Mesenchymal stem cell (in vitro differentiated cells and primary cell): ENCODE data around the gene PRKCB.

Source experiments
- DNase-seq: peaks from one replicate; pipeline ENCODE4 v3.0.0-alpha.2; 2013
- H2AFZ ChIP-seq: one replicate; pipeline ENCODE4 v1.6.1; 2013; ENCODE audit warnings: low read depth, mild to moderate bottlenecking, control low read depth, inconsistent platforms, low read length, moderate library complexity
- H2AK5ac ChIP-seq: 2 replicates; pipeline ENCODE4 v1.6.1; 2013; ENCODE audit warnings: low read length, moderate library complexity, mild to moderate bottlenecking, inconsistent platforms; ENCODE audit not compliant: severe bottlenecking
- H2BK120ac ChIP-seq: one replicate; pipeline ENCODE4 v1.6.1; 2013; ENCODE audit warnings: low read depth, mild to moderate bottlenecking, inconsistent platforms, low read length, moderate library complexity
- H2BK12ac ChIP-seq, 2 experiments: one replicate each; pipeline ENCODE4 v1.6.1; 2013; ENCODE audit warnings: inconsistent platforms in 2 of 2, low read length in 2 of 2, mild to moderate bottlenecking in 2 of 2, moderate library complexity in 2 of 2, control low read depth in 1 of 2
- H2BK15ac ChIP-seq: one replicate; pipeline ENCODE4 v1.6.1; 2013; ENCODE audit warnings: mild to moderate bottlenecking, low read depth, inconsistent platforms; ENCODE audit not compliant: poor library complexity, severe bottlenecking
- H2BK5ac ChIP-seq: 2 replicates; pipeline ENCODE4 v1.6.1; 2013; ENCODE audit warnings: low read depth, mild to moderate bottlenecking, low read length, control low read depth, inconsistent platforms; ENCODE audit not compliant: poor library complexity, severe bottlenecking
- H3K14ac ChIP-seq, 2 experiments: one replicate each; pipeline ENCODE4 v1.6.1; 2013; ENCODE audit warnings: inconsistent platforms in 2 of 2, low read length in 2 of 2, control low read depth in 1 of 2, mild to moderate bottlenecking in 1 of 2, moderate library complexity in 1 of 2
- H3K18ac ChIP-seq, 2 experiments: one replicate each; pipeline ENCODE4 v1.6.1; 2013; ENCODE audit warnings: inconsistent platforms in 2 of 2, low read length in 2 of 2, control low read depth in 1 of 2, low read depth in 1 of 2, mild to moderate bottlenecking in 1 of 2
- H3K23ac ChIP-seq, 2 experiments: one replicate each; pipeline ENCODE4 v1.6.1; 2013; ENCODE audit warnings: inconsistent platforms in 2 of 2, low read length in 2 of 2, mild to moderate bottlenecking in 2 of 2, moderate library complexity in 2 of 2, control low read depth in 1 of 2
- H3K27ac ChIP-seq: 2 replicates; pipeline ENCODE4 v1.5.1; 2013; ENCODE audit warnings: mild to moderate bottlenecking, moderate library complexity, low read length, control low read depth, inconsistent platforms; ENCODE audit not compliant: poor library complexity, severe bottlenecking
- H3K27me3 ChIP-seq, 2 experiments: 2 replicates each; pipeline versions ENCODE4 v1.6.1 to v1.7.0; 2013; ENCODE audit warnings: low read length in 2 of 2, mild to moderate bottlenecking in 2 of 2, moderate library complexity in 2 of 2, control low read depth in 1 of 2, inconsistent platforms in 1 of 2; ENCODE audit not compliant: control insufficient read depth in 1 of 2, insufficient read depth in 1 of 2
- H3K36me3 ChIP-seq, 2 experiments: 2 replicates each; pipeline versions ENCODE4 v1.6.1 to v1.7.0; 2013; ENCODE audit warnings: low read length in 2 of 2, control low read depth in 1 of 2, inconsistent platforms in 1 of 2, low read depth in 1 of 2, mild to moderate bottlenecking in 1 of 2; ENCODE audit not compliant: insufficient read depth in 2 of 2, control insufficient read depth in 1 of 2
- H3K4ac ChIP-seq, 2 experiments: one replicate each; pipeline ENCODE4 v1.6.1; 2013; ENCODE audit warnings: inconsistent platforms in 2 of 2, low read length in 2 of 2, mild to moderate bottlenecking in 2 of 2, moderate library complexity in 2 of 2, control low read depth in 1 of 2, low read depth in 1 of 2
- H3K4me1 ChIP-seq: 2 replicates; pipeline ENCODE4 v1.6.1; 2013; ENCODE audit warnings: low read depth, low read length, control low read depth; ENCODE audit not compliant: control insufficient read depth, insufficient read depth
- H3K4me2 ChIP-seq: 2 replicates; pipeline ENCODE4 v1.6.1; 2013; ENCODE audit warnings: low read length, mild to moderate bottlenecking, inconsistent platforms; ENCODE audit not compliant: poor library complexity, severe bottlenecking
- H3K4me3 ChIP-seq, 2 experiments: 2 replicates each; pipeline versions ENCODE4 v1.5.1 to v1.7.0; 2013; ENCODE audit warnings: low read length in 2 of 2, mild to moderate bottlenecking in 2 of 2, control low read depth in 1 of 2, low read depth in 1 of 2; ENCODE audit not compliant: insufficient read depth in 1 of 2
- H3K79me1 ChIP-seq: replicated peaks from 2 replicates; pipeline ENCODE4 v1.6.1; 2013; ENCODE audit warnings: mild to moderate bottlenecking, control low read depth, low read length, inconsistent platforms; ENCODE audit not compliant: poor library complexity, severe bottlenecking
- H3K9ac ChIP-seq: 2 replicates; pipeline ENCODE4 v1.7.0; 2013; ENCODE audit warnings: mild to moderate bottlenecking, low read length, moderate library complexity
- H3K9me3 ChIP-seq: 2 replicates; pipeline ENCODE4 v1.7.0; 2013; ENCODE audit warnings: mild to moderate bottlenecking, low read length; ENCODE audit not compliant: control insufficient read depth
- H4K8ac ChIP-seq: one replicate; pipeline ENCODE4 v1.6.1; 2013; ENCODE audit warnings: inconsistent platforms, mild to moderate bottlenecking, low read length, moderate library complexity
- H4K91ac ChIP-seq: one replicate; pipeline ENCODE4 v1.6.1; 2013; ENCODE audit warnings: mild to moderate bottlenecking, low read length, inconsistent platforms
- WGBS: methylation state at CpG from one replicate; pipeline ENCODE4 v1.1.7; 2013; ENCODE audit warnings: mixed read lengths; 5-methylcytosine and 5-hydroxymethylcytosine counted together

Gene PRKCB

GRCh38 chr16:24138575-24138974 lies 302.8 kb downstream of the PRKCB start:
- Histone ChIP-seq H3K18ac (no peak overlapping the region), H3K4me2 (no peak overlapping the region), H2BK12ac (no peak overlapping the region), H4K91ac (no peak overlapping the region), H3K79me1 (no peaks in the 10 kb centered on the region), H3K9ac (no peak overlapping the region), H2BK15ac (no peak overlapping the region), H3K9me3 (no peaks in the 10 kb centered on the region), H2BK5ac (no peak overlapping the region), H2BK120ac (no peak overlapping the region), H3K4me1 (no peaks in the 10 kb centered on the region), H3K4me3 (no peak overlapping the region), H3K36me3 (no peaks in the 10 kb centered on the region), H2AFZ (no peak overlapping the region), H3K23ac (no peak overlapping the region), H3K27ac (no peak overlapping the region), H4K8ac (no peak overlapping the region), H2AK5ac (no peak overlapping the region), H3K27me3 (no peaks in the 10 kb centered on the region), H3K4ac (no peak overlapping the region), H3K14ac (no peak overlapping the region)
- WGBS, result no CpG with 5 or more reads among the region's 2 CpGs
- no peak for DNase-seq

- no peak overlapping the region for H2BK5ac ChIP-seq
- H3K36me3 ChIP-seq, result no peaks in the 10 kb centered on the region
- no peak overlapping the region for H3K23ac ChIP-seq
- H3K79me1 ChIP-seq, result no peaks in the 10 kb centered on the region
- WGBS, result 24% methylated on average over 2 of the region's 3 CpGs
- H3K27ac ChIP-seq, result no peak overlapping the region
- H3K18ac ChIP-seq, result no peak overlapping the region
- no peak overlapping the region for H3K4me3 ChIP-seq
- no peak overlapping the region for H3K4ac ChIP-seq
- H2AK5ac ChIP-seq, result no peak overlapping the region
- no peak for DNase-seq
- H4K8ac ChIP-seq, result no peak overlapping the region
- H2BK120ac ChIP-seq, result no peak overlapping the region
- no peak overlapping the region for H3K4me2 ChIP-seq
- no peak overlapping the region for H2BK15ac ChIP-seq
- no peaks in the 10 kb centered on the region for H3K4me1 ChIP-seq
- no peak overlapping the region for H2BK12ac ChIP-seq
- H4K91ac ChIP-seq, result no peak overlapping the region
- no peak overlapping the region for H3K9ac ChIP-seq
- no peak overlapping the region for H3K14ac ChIP-seq
- H2AFZ ChIP-seq, result no peak overlapping the region
- H3K27me3 ChIP-seq, result no peaks in the 10 kb centered on the region
- H3K9me3 ChIP-seq, result no peaks in the 10 kb centered on the region
Observed at GRCh38 chr16:24139282-24139681, 303.5 kb downstream of the PRKCB start.

- no peak overlapping the region for H3K23ac ChIP-seq
- no peak overlapping the region for H2BK5ac ChIP-seq
- no peak overlapping the region for H2BK120ac ChIP-seq
- H3K9ac ChIP-seq, result no peak overlapping the region
- H2BK12ac ChIP-seq, result no peak overlapping the region
- DNase-seq, result no peak
- no peaks in the 10 kb centered on the region for H3K79me1 ChIP-seq
- no peak overlapping the region for H3K4me3 ChIP-seq
- no peak overlapping the region for H4K91ac ChIP-seq
- WGBS, result 57% methylated on average over 1 of the region's 2 CpGs
- no peak overlapping the region for H4K8ac ChIP-seq
- no peak overlapping the region for H3K27ac ChIP-seq
- no peak overlapping the region for H3K14ac ChIP-seq
- no peak overlapping the region for H3K4me2 ChIP-seq
- H3K9me3 ChIP-seq, result no peaks in the 10 kb centered on the region
- no peak overlapping the region for H2AFZ ChIP-seq
- H3K4me1 ChIP-seq, result no peaks in the 10 kb centered on the region
- no peak overlapping the region for H2AK5ac ChIP-seq
- no peak overlapping the region for H3K4ac ChIP-seq
- no peaks in the 10 kb centered on the region for H3K27me3 ChIP-seq
- no peak overlapping the region for H2BK15ac ChIP-seq
- H3K36me3 ChIP-seq, result no peaks in the 10 kb centered on the region
- H3K18ac ChIP-seq, result no peak overlapping the region
Observed at GRCh38 chr16:24140730-24141129, 304.9 kb downstream of the PRKCB start.

- Histone ChIP-seq H3K4me2 (no peak overlapping the region), H3K14ac (no peak overlapping the region), H3K4ac (no peak overlapping the region), H2BK120ac (no peak overlapping the region), H2AFZ (no peak overlapping the region), H3K4me3 (no peak overlapping the region), H3K4me1 (no peaks in the 10 kb centered on the region), H4K8ac (no peak overlapping the region), H3K23ac (no peak overlapping the region), H3K79me1 (no peaks in the 10 kb centered on the region), H3K18ac (no peak overlapping the region), H2BK5ac (no peak overlapping the region), H3K9me3 (no peaks in the 10 kb centered on the region), H3K36me3 (no peaks in the 10 kb centered on the region), H3K27me3 (no peaks in the 10 kb centered on the region), H2BK15ac (no peak overlapping the region), H2BK12ac (no peak overlapping the region), H4K91ac (no peak overlapping the region), H2AK5ac (no peak overlapping the region), H3K9ac (no peak overlapping the region), H3K27ac (no peak overlapping the region)
- 75% methylated on average over 5 of the region's 5 CpGs for WGBS
- no peak for DNase-seq
Observed at GRCh38 chr16:24141466-24141865, 305.7 kb downstream of the PRKCB start.
